NCI-H524 (cell line): ENCODE results near the gene LTBP3.
A peak's percentile ranks its signal among the peaks of the same experiment; 100 is the strongest.
"Not testable (repeated sequence)": the region's sequence is repeated elsewhere in the genome, so short reads cannot be mapped to it uniquely, and the experiment has no call there.

ENCODE experiments used
- DNase-seq, 2 experiments: peaks; one replicate each; lab custom pipeline; 2025; lab: John Stamatoyannopoulos, UW

The LTBP3 gene

DNA sequence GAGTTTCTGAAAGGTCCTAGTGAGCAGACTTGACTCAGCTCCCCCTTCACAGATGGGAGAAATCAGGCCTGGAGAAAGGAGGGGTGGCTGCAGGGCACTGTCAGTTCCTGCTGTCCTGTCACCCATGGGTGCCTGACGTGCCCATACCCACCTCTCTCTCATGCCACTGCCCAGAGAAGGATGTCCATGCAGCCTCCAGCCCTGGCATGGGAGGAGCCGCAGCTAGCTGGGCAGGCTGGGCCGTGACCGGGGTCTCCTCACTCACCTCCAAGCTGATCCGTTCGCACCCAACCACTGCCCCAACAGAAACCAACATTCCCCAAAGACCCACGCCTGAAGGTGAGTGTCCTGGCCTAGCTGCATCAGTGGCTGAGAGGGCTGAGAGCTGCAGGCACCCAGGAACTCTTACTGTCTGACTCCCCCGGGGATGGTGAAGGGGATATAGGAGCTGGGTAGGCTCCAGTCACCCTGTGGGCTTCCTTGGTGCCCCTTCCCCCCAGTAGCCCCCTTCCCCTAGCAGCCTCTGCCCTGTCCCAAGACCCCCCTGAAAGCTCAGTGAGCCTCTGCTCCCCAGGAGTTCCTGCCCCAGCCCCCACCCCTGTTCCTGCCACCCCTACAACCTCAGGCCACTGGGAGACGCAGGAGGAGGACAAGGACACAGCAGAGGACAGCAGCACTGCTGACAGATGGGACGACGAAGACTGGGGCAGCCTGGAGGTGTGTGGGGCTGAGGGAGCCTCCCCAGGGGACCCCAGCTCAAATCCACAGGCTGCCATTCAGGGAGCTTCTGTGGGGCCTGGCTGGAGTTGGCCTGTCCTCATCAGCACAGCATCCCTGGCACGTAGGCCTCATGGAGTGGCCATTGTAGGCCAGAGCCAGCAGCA lies 21.5 kb downstream of the LTBP3 start:
- peak in 1 of 2 experiments; percentile 19 for DNase-seq

DNA sequence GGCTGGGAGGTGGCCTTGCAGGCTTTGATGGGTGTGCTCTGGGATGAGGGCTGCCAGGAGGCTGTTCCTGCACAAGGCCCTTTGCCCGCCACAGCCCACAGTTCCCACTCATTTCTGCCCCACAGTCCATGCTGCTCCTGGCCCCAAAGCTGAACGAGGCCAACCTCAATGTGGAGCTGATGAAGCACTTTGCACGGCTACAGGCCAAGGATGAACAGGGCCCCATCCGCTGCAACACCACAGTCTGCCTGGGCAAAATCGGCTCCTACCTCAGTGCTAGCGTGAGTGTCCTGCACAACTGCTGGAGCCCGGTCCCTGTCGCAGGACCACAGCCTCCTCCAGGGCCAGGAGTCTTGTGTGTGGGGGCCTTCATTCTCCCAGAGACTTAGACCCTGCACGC lies 23.1 kb downstream of the LTBP3 start:
- DNase-seq: no peak

DNA sequence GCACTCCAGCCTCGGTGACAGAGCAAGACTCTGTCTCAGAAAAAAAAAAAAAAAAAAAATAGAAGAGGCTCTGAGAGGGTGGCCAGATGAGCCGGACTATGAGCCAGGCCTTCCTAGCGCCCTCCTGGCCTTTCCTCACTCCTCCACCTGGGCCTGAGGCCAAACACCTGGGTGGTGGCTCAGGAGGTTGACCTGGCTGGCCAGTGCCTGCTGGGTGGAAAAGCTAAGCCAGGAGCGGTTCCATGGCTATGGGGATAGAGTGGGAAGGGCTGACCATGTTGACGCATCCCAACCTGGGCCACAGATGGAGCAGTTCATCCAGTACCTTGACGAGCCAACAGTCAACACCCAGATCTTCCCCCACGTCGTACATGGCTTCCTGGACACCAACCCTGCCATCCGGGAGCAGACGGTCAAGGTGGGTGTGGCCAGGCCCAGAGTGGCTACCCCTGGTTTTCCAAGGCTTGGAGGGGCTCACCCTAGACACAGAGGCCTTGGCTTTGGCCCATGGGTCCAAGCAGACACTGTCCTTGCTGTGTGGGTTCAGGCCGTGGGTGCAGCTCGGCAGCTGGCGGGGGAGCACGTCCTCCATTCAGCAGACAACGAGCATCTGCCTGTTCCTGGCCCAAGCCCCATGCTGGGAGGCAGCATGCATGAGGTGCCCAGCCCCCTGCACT lies 25.6 kb downstream of the LTBP3 start:
- no peak for DNase-seq

DNA sequence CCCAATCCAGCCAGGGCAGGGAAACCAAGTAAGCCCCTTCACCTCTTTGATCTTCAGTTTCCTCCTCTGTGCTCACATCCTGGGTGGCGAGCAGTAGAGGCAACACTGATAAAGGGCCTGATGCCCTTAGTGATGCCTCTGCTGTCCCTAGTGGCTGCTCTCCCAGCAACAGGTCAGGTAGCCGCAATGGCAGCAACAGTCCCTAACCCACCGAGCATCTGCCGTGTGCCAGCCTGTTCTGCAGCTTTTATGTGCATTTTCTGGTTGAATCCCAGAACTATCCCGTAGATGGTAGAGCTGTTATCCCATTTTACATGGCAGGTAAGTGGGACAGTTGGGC lies 28.0 kb downstream of the LTBP3 start:
- no peak for DNase-seq

DNA sequence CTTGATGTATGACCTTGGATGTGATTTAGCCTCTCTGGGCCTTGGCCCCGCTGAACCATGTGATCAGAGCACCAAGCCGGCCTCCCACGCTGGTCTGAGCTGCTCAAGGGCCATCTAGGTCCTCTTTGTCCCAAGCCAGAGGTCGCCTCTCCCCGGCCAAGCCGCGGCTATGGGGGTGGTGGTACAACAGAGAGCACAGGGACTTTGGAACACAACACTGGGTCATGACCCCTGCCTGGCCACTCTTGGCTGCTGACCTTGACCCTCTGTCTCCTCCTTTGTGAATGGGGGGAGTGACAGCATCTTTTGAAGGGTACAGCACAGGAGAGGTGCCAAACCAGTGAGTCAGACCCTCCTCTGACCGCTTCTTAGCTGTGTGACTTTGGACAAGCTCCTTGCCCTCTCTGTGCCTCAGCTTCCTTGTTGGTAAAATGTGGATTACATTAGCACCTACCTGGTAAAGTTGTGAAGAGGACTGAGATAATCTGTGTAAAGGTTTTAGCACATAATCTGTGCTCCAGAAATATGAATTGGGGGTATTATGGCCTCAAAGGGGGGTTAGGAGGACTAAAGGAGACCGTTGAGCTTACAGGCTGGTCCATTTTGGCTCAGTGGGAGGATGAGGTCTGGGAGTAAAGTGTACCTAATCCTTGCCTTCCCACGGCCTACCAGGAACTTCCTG lies 28.5 kb downstream of the LTBP3 start:
- no peak for DNase-seq

DNA sequence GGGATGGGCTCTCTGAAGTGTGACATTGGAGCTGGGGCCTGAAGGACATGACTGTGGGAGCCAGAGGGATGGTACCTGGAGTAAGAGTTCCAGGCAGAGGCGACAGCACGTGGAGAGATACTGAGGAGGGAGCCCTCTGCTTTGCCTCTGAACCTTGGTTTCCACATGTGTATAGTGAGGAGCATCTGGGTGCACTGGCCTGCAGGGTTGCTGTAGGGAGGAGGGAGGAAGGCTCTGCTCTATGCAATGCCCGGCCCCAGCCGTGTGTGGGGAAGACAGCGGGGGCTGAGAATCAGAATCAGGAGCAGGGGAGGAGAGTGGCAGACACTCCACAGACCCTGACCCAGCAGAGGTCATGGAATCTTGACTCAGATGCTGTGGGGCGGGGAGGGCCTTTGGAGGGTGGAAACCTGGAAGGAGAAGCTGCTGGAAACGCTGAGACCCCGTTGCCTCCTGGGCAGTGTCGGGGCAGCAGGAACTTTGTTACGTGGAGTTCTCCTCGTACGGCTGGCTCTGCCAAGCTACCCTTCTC lies 29.3 kb downstream of the LTBP3 start:
- no peak for DNase-seq

DNA sequence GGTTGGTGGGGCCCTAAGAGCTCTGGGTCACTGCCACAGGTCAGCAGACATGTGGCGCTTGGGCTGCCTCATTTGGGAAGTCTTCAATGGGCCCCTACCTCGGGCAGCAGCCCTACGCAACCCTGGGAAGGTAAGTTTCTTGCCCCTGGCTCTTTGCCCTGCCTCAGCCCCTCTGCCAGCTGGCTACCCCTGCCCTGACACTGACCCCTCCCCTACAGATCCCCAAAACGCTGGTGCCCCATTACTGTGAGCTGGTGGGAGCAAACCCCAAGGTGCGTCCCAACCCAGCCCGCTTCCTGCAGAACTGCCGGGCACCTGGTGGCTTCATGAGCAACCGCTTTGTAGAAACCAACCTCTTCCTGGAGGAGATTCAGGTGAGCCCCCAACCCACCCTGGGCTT lies 31.4 kb downstream of the LTBP3 start:
- no peak for DNase-seq

DNA sequence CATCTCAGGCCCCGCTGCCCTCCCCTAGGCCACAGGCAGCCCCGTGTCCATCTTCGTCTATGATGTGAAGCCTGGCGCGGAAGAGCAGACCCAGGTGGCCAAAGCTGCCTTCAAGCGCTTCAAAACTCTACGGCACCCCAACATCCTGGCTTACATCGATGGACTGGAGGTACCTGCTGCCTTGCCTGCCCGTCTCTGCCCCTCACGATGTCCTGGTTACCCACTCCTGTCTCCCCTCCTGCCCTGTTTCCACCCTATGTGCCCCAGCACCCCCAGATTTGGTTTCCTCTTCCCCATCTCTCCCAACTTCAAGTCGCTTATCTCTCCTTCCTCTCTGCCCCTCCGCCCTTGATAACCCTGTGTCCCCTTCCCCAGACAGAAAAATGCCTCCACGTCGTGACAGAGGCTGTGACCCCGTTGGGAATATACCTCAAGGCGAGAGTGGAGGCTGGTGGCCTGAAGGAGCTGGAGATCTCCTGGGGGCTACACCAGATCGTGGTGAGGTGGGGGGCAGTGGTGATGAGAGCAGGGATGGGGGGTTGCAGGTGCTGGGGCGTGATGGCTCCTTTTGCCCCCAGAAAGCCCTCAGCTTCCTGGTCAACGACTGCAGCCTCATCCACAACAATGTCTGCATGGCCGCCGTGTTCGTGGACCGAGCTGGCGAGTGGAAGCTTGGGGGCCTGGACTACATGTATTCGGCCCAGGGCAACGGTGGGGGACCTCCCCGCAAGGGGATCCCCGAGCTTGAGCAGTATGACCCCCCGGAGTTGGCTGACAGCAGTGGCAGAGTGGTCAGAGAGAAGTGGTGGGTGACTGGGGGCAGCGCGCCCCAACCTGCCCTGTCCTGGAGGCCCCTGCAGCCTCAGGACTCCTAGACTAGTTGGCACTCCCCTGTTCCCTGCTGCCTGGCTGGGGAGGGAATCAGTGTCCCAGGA lies 32.3 kb downstream of the LTBP3 start:
- no peak for DNase-seq

DNA sequence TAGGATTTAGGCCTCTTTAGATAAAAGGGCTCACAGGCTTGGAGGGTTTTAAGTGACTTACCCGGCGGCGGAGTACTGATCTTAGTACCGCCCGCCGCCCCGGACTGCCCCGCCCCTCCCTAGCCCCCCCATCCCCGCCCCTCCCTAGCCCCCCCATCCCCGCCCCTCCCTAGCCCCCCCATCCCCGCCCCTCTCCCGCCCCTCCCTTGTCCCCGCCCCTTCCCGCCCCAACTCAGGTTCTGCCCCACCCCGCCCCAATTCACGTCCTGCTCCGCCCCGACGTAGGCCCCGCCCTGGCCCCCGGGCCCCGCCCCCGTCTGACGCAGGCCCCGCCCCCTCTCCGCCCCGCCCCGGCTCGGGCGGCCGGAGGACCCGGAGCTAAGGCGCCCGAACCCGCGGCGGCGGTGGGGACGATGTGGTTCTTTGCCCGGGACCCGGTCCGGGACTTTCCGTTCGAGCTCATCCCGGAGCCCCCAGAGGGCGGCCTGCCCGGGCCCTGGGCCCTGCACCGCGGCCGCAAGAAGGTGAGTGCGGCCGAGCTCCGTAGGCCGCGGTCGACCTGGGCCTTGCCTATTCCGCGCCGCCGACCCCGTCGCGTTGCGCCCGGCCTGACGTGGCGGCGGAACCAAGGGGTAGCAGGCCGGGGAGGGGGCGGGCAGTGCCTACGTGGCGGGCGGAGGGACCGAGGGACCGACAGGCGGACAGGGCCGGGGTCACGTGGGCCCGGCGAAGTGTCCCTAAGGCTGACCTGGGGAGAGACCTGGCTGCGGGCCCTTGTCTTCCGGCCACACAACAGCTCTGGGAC lies 33.2 kb downstream of the LTBP3 start, which contains the start of gene SCYL1:
TSS of gene SCYL1 (plus strand) at position 343 of the 805 bp plus-strand sequence. CDS start at position 414, 71 bp downstream.
- peak in 1 of 2 experiments; percentile 74 for DNase-seq

DNA sequence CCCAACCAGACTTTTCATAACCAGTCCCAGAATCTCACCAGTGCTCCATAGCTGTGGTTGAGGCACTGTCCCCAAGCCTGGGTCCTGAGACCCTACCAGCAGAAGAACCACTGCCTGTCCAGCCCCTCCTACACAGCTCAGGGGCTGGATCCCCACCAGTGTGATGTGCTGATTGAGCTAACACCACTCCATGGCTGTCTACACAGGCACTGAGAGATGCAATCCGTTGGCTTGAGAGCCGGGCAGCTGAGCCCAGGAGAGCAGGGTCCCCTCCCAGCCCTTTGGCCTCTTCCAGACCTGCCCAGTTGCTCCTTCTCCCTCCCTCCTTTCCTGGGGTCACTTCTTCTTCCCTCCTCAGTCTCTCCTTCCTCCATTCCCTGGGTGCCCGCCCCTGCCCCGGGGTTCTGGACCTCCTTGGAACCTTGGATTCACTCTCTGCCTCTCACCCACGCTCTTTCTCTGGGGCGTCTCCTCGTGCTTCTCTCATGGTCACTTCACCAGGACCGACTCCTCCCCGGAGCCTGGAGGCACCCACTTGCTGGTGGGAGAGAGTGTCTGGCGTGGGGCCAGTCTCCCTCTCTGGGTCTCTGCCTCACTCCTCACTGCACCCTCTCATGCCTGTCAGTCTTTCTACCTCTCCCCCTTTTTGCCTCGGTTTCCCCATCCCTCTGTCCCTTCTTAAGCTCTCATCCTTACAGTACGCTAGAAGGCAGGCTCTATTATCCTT lies 34.0 kb downstream of the LTBP3 start:
- no peak for DNase-seq

DNA sequence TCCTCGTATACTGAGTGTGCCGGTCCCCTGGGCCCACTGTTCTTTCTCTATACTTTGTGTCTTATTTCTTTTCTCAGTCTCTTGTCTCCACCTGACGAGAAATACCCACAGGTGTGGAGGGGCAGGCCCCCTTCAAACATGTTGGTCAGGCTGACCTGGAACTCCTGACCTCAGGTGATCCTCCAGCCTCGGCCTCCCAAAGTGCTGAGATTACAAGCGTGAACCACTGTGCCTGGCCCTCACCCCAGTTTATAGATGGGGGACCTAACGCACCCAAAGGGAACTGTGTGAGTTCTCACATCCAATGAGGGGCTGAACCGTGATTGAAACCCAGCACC lies 34.6 kb downstream of the LTBP3 start:
- not testable (repeated sequence) for DNase-seq

DNA sequence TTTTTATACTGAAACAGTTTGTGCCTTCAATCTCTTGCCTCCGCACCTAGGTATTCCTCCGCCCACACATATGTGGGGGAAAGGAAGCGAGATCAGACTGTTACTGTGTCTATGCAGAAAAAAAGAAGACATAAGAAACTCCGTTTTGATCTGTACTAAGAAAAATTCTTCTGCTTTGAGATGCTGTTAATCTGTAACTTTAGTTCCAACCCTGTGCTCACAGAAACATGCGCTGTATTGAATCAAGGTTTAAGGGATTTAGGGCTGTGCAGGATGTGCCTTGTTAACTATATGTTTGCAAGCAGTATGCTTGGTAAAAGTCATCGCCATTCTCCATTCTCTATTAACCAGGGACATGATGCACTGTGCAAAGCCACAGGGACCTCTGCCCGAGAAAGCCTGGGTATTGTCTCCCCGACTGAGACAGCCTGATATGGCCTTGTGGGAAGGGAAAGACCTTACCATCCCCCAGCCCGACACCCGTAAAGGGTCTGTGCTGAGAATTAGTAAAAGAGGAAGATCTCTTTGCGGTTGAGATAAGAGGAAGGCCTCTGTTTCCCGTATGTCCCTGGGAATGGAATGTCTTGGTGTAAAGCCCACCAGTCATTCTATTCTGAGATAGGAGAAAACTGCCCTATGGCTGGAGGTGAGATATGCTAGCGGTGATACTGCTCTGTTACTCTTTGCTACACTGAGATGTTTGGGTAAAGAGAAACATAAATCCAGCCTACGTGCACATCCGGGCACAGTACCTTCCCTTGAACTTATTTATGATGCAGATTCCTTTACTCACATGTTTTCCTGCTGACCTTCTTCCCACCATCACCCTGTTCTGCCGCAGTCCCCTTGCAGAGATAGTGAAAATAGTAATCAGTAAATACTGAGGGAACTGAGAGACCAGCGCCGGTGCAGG lies 35.2 kb downstream of the LTBP3 start:
- DNase-seq: not testable (repeated sequence)

DNA sequence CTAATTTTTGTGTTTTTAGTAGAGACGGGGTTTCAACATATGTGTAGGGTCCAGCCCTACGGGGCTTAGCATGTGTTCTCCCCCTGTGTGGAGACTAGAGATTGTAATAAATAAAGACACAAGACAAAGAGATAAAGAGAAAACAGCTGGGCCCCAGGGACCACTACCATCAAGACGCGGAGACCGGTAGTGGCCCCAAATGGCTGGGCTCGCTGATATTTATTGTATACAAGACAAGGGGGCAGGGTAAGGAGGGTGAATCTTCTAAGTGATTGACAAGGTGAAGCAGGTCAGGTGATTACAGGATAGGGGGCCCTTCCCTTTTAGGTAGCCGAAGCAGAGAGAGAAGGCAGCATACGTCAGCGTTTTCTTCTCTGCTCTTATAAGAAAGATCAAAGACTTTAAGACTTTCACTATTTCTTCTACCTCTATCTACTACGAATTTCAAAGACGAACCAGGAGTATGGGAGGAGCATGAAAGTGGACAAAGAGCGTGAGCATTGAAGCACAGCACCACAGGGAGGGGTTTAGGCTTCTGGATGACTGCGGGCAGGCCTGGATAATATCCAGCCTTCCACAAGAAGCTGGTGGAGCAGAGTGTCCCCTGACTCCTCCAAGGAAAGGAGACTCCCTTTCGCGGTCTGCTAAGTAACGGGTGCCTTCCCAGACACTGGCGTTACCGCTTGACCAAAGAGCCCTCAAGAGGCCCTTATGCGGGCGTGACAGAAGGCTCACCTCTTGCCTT lies 36.2 kb downstream of the LTBP3 start:
- DNase-seq: not testable (repeated sequence)

DNA sequence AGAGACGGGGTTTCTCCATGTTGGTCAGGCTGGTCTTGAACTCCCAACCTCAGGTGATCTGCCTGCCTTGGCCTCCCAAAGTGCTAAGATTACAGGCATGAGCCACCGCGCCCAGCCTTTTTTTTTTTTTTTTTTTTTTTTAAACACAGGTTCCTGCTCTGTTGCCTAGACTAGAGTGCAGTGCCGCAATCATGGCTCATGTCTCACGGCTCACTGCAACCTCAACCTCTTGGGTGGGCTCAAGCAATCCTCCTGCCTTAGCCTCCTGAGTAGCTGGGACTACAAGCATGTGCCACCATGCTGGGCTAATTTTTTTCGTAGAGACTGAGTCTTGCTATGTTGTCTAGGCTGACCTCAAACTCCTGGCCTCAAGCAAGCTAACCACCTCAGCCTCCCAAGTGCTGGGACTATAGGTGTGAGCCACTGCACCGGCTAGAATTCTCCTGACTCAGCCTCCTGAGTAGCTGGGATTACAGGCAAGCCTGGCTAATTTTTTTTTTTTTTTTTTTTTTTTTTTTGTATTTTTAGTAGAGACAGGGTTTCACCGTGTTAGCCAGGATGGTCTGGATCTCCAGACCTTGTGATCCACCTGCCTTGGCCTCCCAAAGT lies 39.1 kb downstream of the LTBP3 start:
- not testable (repeated sequence) for DNase-seq

DNA sequence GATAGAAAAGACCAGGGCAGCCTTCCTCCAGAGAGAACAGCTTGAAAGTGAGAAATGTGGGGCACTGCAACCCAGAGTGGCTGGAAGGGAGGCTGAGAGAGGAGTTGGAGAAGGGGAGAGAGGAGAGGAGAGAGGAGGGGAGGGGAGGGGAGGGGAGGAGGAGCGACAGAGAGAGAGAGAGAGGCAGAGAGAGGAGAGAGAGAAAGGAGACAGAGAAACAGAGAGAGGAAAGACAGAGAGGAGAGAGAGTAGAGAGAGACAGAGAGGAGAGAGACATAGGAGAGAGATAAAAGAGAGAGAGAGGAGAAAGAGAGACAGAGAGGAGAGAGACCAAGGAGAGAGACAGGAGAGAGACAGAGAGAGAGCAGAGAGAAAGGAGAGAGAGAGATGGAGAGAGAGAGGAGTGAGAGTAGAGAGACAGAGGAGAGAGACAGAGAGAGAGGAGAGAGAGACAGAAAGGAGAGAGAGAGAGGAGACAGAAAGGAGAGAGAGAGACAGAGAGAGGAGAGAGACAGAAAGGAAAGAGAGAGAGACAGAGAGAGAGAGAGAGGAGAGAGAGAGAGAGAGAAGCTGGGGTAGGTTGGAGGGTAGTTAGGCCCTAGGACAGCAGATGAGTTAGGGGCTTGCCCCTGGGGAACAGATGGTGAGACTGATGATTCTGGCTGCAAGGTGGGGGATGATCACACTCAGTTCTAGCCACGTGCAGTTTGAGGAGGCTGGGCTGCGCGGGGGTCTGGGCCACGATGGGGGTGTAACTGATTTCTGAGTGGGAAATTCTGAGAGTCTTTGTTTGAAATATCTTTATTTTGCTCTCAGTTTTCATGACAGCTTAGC lies 41.8 kb downstream of the LTBP3 start:
- DNase-seq: peak in 1 of 2 experiments; percentile 58

DNA sequence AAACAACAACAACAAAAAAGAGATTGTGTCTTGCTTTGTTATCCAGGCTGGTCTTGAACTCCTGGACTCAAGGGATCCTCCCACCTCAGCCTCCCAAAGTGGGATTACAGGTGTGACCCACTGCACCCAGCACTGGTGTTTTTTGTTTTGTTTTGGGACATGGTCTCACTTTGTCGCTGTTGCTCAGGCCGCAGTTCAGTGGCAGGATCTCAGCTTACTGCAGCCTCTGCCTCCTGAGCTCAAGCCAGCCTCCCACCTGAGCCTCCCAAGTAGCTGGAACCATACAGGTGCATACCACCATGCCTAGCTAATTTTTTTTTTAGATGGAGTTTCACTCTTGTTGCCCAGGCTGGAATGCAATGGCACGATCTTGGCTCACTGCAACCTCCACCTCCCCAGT lies 45.8 kb downstream of the LTBP3 start:
- DNase-seq: not testable (repeated sequence)
